Uterus (tissue), 4 donors: ENCODE data around the gene FGF11. TPM values are rescaled to one million over a fixed set of nuclear protein-coding genes. Genes with fewer than 3 reads are reported as not detected.

Experiments
- DNase-seq, 2 donors: peaks; one replicate each; pipeline ENCODE4 v3.0.0-alpha.2; 2019 to 2020
- H3K27ac ChIP-seq, 2 donors: fragments of 200-600 bp; sonication (generic); 1 replicate in 1 of 2; 2 replicates in 1 of 2; pipeline ENCODE4 v1.5.1; 2016 to 2018
- H3K27me3 ChIP-seq, 2 donors: fragments of 200-600 bp; sonication (generic); one replicate each; pipeline ENCODE4 v1.5.1; 2018 to 2019; ENCODE audit warnings: control low read depth in 1 of 2
- H3K36me3 ChIP-seq, 2 donors: fragments of 200-600 bp; sonication (generic); one replicate each; pipeline ENCODE4 v1.5.1; 2019; ENCODE audit warnings: control low read depth in 1 of 2
- H3K4me1 ChIP-seq, 2 donors: fragments of 200-600 bp; sonication (generic); one replicate each; pipeline ENCODE4 v1.5.1; 2018 to 2019; ENCODE audit warnings: control low read depth in 1 of 2
- H3K4me3 ChIP-seq, 2 donors: fragments of 200-600 bp; sonication (generic); 1 replicate in 1 of 2; 2 replicates in 1 of 2; pipeline ENCODE4 v1.5.1; 2018 to 2019; ENCODE audit warnings: mild to moderate bottlenecking in 1 of 2
- H3K9me3 ChIP-seq, 2 donors: fragments of 200-600 bp; sonication (generic); one replicate each; pipeline ENCODE4 v1.5.1; 2019; ENCODE audit warnings: control low read depth in 1 of 2
- POLR2A ChIP-seq, 2 donors: fragments of 450-650 bp; IDR thresholded peaks; one replicate each; pipeline ENCODE4 v1.6.1; 2016; ENCODE audit warnings: antibody characterized with exemption in 2 of 2, mild to moderate bottlenecking in 1 of 2, moderate library complexity in 1 of 2
- intact Hi-C: fragments of 100-400 bp; cut with DNase I; formaldehyde crosslinking; loops from one replicate; pipeline ENCODE4 v1.15.1; 2023; ENCODE audit warnings: low total_unique reads
- total RNA-seq, 4 donors: library from RNA; depleted of rRNA in 3 of 4; stranded (reverse); fragments of >200 nt in 3 of 4; gene quantifications; one replicate each; pipeline versions ENCODE4 v1.1.0 to v1.2.4, GENCODE V29; 2014 to 2023
- TF ChIP-seq, protein P1 (sequence below), 4 experiments: fragments of 200-600 bp in 2 of 4; fragments of 450-650 bp in 2 of 4; sonication (generic) in 2 of 4; IDR thresholded peaks; one replicate each; pipeline ENCODE4 v1.5.1; 2016 to 2019; ENCODE audit warnings: antibody characterized with exemption in 4 of 4, mild to moderate bottlenecking in 2 of 4, moderate library complexity in 1 of 4
- donor health status: DM: yes; HTN: yes; CAD: no.

The FGF11 gene
- total RNA-seq, 4 donors from 2014 or later = 2.8 to 17.9 (median 6.2) TPM; not detected in 1

DNA sequence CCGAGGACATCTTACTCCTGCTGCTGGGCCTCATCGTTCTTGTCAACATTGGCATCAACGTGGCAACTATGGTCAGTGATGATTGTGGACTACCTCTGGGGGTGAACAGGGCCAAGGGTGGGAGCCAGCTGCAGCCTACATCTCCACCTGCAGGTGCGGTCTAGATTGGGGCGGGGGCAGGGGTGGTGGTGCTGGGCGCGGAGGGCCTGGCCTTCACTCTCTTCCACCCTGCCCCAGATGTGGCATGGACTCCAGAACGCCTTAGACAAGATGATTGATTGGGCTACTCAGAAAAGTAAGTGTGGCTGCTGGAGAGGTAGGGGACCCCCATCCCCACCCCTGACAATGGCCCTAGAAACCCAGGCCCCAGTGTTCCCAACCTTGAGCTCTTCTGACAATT lies 13.6 kb upstream of the FGF11 start:
- no peak for DNase-seq
- Histone ChIP-seq H3K4me3 (no peak overlapping the region), H3K27ac (no peak overlapping the region), H3K4me1 (no peaks in the 10 kb centered on the region), H3K27me3 (no peaks in the 10 kb centered on the region), H3K36me3 (no peaks in the 10 kb centered on the region), H3K9me3 (no peaks in the 10 kb centered on the region)
- intact Hi-C loops = no loop called here
- no peak for TF ChIP-seq POLR2A (IDR thresholded peaks at IDR 0.05)
- TF ChIP-seq, protein P1, sequence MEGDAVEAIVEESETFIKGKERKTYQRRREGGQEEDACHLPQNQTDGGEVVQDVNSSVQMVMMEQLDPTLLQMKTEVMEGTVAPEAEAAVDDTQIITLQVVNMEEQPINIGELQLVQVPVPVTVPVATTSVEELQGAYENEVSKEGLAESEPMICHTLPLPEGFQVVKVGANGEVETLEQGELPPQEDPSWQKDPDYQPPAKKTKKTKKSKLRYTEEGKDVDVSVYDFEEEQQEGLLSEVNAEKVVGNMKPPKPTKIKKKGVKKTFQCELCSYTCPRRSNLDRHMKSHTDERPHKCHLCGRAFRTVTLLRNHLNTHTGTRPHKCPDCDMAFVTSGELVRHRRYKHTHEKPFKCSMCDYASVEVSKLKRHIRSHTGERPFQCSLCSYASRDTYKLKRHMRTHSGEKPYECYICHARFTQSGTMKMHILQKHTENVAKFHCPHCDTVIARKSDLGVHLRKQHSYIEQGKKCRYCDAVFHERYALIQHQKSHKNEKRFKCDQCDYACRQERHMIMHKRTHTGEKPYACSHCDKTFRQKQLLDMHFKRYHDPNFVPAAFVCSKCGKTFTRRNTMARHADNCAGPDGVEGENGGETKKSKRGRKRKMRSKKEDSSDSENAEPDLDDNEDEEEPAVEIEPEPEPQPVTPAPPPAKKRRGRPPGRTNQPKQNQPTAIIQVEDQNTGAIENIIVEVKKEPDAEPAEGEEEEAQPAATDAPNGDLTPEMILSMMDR (IDR thresholded peaks at IDR 0.05) = no peak

DNA sequence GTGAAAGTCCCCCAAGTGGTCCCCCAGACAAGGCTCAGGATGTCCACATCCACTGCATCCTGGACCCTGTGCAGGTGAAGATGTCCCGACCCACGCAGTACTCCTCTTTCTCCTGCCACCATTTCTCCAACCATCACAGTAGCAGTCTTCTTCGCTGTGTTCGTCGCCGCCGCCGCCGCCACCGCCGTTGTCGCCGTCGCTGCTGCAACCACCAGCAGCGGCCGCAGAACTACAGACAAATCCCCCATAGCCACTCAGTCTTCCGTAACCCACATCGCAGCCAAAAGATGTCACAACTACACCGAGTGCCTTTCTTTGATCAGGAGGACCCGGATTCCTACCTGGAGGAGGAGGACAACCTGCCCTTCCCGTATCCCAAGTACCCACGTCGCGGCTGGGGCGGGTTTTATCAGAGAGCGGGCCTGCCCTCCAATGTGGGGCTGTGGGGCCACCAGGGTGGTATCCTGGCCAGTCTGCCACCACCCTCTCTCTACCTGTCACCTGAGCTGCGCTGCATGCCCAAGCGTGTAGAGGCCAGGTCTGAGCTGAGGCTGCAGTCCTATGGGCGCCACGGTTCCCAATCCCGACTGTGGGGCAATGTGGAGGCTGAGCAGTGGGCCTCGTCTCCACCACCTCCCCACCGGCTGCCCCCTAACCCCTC lies 13.0 kb upstream of the FGF11 start:
- Histone ChIP-seq H3K4me1 (no peaks in the 10 kb centered on the region), H3K27me3 (no peaks in the 10 kb centered on the region), H3K27ac (no peak overlapping the region), H3K9me3 (no peaks in the 10 kb centered on the region), H3K36me3 (no peaks in the 10 kb centered on the region), H3K4me3 (no peak overlapping the region)
- no peak for TF ChIP-seq POLR2A (IDR thresholded peaks at IDR 0.05)
- TF ChIP-seq, protein P1 (IDR thresholded peaks at IDR 0.05) = no peak
- intact Hi-C loops = no loop called here
- no peak for DNase-seq

DNA sequence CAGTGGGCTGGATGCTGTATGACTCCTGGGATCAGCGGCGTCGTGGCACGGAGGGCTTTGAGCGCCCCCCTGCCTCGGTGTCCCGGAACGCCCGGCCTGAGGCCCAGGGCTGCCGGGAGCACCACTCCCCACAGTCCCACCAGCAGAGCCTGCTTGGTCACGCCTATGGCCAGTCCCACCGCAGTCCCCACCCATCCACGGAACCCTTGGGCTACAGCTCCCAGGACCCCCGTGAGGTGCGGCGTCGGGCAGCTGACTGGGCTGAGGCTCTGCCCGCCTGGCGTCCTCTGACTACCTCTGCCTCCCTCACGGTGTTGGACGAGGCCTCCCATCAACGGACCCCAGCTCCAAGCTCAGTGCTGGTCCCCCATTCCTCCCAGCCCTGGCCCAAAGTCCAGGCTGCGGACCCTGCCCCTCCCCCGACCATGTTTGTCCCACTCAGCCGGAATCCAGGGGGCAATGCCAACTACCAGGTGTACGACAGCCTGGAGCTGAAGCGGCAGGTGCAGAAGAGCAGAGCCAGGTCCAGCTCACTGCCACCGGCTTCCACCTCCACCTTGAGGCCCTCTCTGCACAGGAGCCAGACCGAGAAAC lies 12.3 kb upstream of the FGF11 start:
- no peak for TF ChIP-seq POLR2A (IDR thresholded peaks at IDR 0.05)
- DNase-seq = no peak
- Histone ChIP-seq H3K27me3 (no peaks in the 10 kb centered on the region), H3K4me3 (no peak overlapping the region), H3K4me1 (no peaks in the 10 kb centered on the region), H3K27ac (no peak overlapping the region), H3K9me3 (no peaks in the 10 kb centered on the region), H3K36me3 (no peaks in the 10 kb centered on the region)
- intact Hi-C loops = no loop called here

DNA sequence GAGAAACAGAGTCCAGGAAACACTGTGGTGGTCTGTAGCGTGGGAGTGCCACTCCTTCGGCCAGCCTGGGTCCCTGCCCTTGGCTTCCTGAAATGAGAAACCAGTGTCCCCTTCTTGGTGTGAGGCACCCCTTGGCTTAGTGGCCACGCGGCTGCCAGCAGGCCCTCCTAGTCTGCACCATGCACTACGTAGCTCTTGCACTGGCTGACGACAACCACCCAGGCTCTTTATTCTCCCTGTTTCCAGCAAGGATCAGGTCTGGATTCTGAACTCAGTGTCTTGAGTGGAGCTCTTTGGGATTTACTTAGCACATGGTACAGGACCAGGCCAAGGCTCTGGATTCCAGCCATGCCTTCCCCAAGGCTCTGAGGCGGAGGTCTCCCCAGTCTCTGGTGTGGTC lies 11.8 kb upstream of the FGF11 start:
- no peaks in the 10 kb centered on the region for H3K36me3 ChIP-seq
- no peak for TF ChIP-seq POLR2A (IDR thresholded peaks at IDR 0.05)
- TF ChIP-seq, protein P1 (IDR thresholded peaks at IDR 0.05) = no peak
- DNase-seq = no peak

DNA sequence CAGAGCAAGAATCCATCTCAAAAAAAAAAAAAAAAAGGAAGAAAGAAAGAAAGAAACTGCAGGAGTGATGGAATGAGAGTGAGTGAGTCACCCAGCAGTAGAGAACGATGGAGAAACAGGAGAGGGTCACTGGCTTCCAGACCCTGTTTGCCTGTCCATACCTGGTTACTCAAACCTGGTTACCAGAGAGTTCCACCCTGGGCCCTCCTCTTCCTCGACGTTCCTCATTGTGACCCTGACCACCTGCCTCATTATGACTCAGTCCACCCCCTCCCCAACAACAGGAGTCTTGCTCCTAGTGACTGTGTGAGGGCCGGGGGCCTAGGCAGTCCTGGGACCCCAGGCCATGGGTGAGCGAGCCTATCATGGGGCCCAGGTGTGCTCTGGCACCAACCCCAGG lies 10.8 kb upstream of the FGF11 start, which contains the start of gene SPEM3:
SPEM3 (plus strand) TSS at position 301 of the 400 bp plus-strand sequence; CDS start at position 347, 46 bp downstream.
- Histone ChIP-seq H3K4me1 (no peaks in the 10 kb centered on the region), H3K27me3 (no peaks in the 10 kb centered on the region), H3K27ac (no peak within 1 kb of the TSS), H3K9me3 (no peaks in the 10 kb centered on the region), H3K36me3 (no peaks in the 10 kb centered on the region), H3K4me3 (no peak within 1 kb of the TSS)
- DNase-seq = no peak
- intact Hi-C loops = no loop called here
- TF ChIP-seq POLR2A (IDR thresholded peaks at IDR 0.05) = no peak
- TF ChIP-seq, protein P1 (IDR thresholded peaks at IDR 0.05) = no peak

More for the DNA sequence above, 11.8 kb upstream of the FGF11 start:
- Histone ChIP-seq H3K27me3 (no peaks in the 10 kb centered on the region), H3K4me1 (no peaks in the 10 kb centered on the region), H3K27ac (no peak overlapping the region), H3K4me3 (no peak overlapping the region), H3K9me3 (no peaks in the 10 kb centered on the region)
- intact Hi-C loops = no loop called here
